Mesodermal cell (in vitro differentiated cells): Measurements from ENCODE around the gene TAF1.
"Not testable (repeated sequence)": the region's sequence is repeated elsewhere in the genome, so short reads cannot be mapped to it uniquely, and the experiment has no call there.

Experiments used
- H3K27ac ChIP-seq: 2 replicates; pipeline ENCODE4 v1.7.0; 2013; ENCODE audit warnings: mild to moderate bottlenecking, low read depth, low read length, moderate library complexity; ENCODE audit not compliant: severe bottlenecking
- H3K36me3 ChIP-seq: 2 replicates; pipeline ENCODE4 v1.7.1; 2013; ENCODE audit warnings: mild to moderate bottlenecking, low read length, moderate library complexity; ENCODE audit not compliant: control insufficient read depth, insufficient read depth
- H3K4me1 ChIP-seq: one replicate; pipeline ENCODE4 v1.7.1; 2013; ENCODE audit warnings: mild to moderate bottlenecking, low read length; ENCODE audit not compliant: insufficient read depth, control insufficient read depth, poor library complexity, severe bottlenecking
- H3K4me3 ChIP-seq: 2 replicates; pipeline ENCODE4 v1.7.0; 2013; ENCODE audit warnings: low read length, control low read depth, mild to moderate bottlenecking; ENCODE audit not compliant: insufficient read depth, poor library complexity, severe bottlenecking; ENCODE audit errors: extremely low read depth
- H3K9me3 ChIP-seq: 2 replicates; pipeline ENCODE4 v1.7.1; 2013; ENCODE audit warnings: mild to moderate bottlenecking, low read length, moderate library complexity; ENCODE audit not compliant: control insufficient read depth
- WGBS, 2 experiments: methylation state at CpG; one replicate each; pipeline ENCODE4 v1.1.5; 2013; ENCODE audit warnings: missing lambda C conversion rate in 2 of 2; ENCODE audit not compliant: insufficient coverage in 2 of 2; 5-methylcytosine and 5-hydroxymethylcytosine counted together

Gene TAF1

GRCh38 chrX:71496476-71496875, 130.3 kb downstream of the TAF1 start:
- no peak overlapping the region for H3K4me3 ChIP-seq
- no peak overlapping the region for H3K27ac ChIP-seq
- no peaks in the 10 kb centered on the region for H3K4me1 ChIP-seq
- whole genome bisulfite sequencing, 2 experiments, result 95 to 100% methylated on average over 2 of the region's 3 CpGs
- H3K36me3 ChIP-seq, result no peaks in the 10 kb centered on the region
- H3K9me3 ChIP-seq, result no peaks in the 10 kb centered on the region

- not testable (repeated sequence) for H3K4me1 ChIP-seq, H3K36me3 ChIP-seq, H3K4me3 ChIP-seq, H3K9me3 ChIP-seq, H3K27ac ChIP-seq
- 96% methylated on average over 4 of the region's 5 CpGs; no CpG with 5 or more reads in 1 of the 2 experiments for WGBS, 2 experiments
Observed at GRCh38 chrX:71502080-71502479, 135.9 kb downstream of the TAF1 start.

- no CpG with 5 or more reads among the region's 1 CpG for WGBS, 2 experiments
- H3K4me1 ChIP-seq, result no peaks in the 10 kb centered on the region
- H3K27ac ChIP-seq, result no peak overlapping the region
- H3K4me3 ChIP-seq, result no peak overlapping the region
- no peaks in the 10 kb centered on the region for H3K36me3 ChIP-seq
- no peaks in the 10 kb centered on the region for H3K9me3 ChIP-seq
Observed at GRCh38 chrX:71504346-71504745, 138.2 kb downstream of the TAF1 start.

GRCh38 chrX:71509289-71509688, 143.1 kb downstream of the TAF1 start:
- Histone ChIP-seq H3K9me3 (no peaks in the 10 kb centered on the region), H3K27ac (no peak overlapping the region), H3K36me3 (no peaks in the 10 kb centered on the region), H3K4me3 (no peak overlapping the region), H3K4me1 (no peaks in the 10 kb centered on the region)
- 80% methylated on average over 1 of the region's 1 CpG; no CpG with 5 or more reads in 1 of the 2 experiments for WGBS, 2 experiments

- Histone ChIP-seq H3K27ac (no peak overlapping the region), H3K4me1 (no peaks in the 10 kb centered on the region), H3K36me3 (no peaks in the 10 kb centered on the region), H3K4me3 (no peak overlapping the region), H3K9me3 (no peaks in the 10 kb centered on the region)
- 80% methylated on average over 1 of the region's 2 CpGs; no CpG with 5 or more reads in 1 of the 2 experiments for WGBS, 2 experiments
Observed at GRCh38 chrX:71510161-71510560, 144.0 kb downstream of the TAF1 start.

GRCh38 chrX:71513731-71514130, 147.6 kb downstream of the TAF1 start:
- H3K4me1 ChIP-seq, H3K27ac ChIP-seq, H3K4me3 ChIP-seq, H3K36me3 ChIP-seq, H3K9me3 ChIP-seq: not testable (repeated sequence)
- 100% methylated on average over 2 to 3 of the region's 4 CpGs for WGBS, 2 experiments

- Histone ChIP-seq H3K36me3 (no peaks in the 10 kb centered on the region), H3K4me1 (no peaks in the 10 kb centered on the region), H3K9me3 (no peaks in the 10 kb centered on the region), H3K27ac (no peak overlapping the region), H3K4me3 (no peak overlapping the region)
- WGBS, 2 experiments, result 63 to 70% methylated on average over 3 of the region's 5 CpGs
Observed at GRCh38 chrX:71514367-71515037, 148.3 kb downstream of the TAF1 start.

GRCh38 chrX:71515038-71515396, 148.9 kb downstream of the TAF1 start:
- H3K4me1 ChIP-seq, result no peaks in the 10 kb centered on the region
- H3K36me3 ChIP-seq, result no peaks in the 10 kb centered on the region
- H3K4me3 ChIP-seq, result no peak overlapping the region
- 100% methylated on average over 1 of the region's 2 CpGs; no CpG with 5 or more reads in 1 of the 2 experiments for WGBS, 2 experiments
- no peaks in the 10 kb centered on the region for H3K9me3 ChIP-seq
- no peak overlapping the region for H3K27ac ChIP-seq
